Measurements from ENCODE around the gene LGALS7.
"Not testable (repeated sequence)": the region's sequence is repeated elsewhere in the genome, so short reads cannot be mapped to it uniquely, and the experiment has no call there.

LGALS7 gene

DNA sequence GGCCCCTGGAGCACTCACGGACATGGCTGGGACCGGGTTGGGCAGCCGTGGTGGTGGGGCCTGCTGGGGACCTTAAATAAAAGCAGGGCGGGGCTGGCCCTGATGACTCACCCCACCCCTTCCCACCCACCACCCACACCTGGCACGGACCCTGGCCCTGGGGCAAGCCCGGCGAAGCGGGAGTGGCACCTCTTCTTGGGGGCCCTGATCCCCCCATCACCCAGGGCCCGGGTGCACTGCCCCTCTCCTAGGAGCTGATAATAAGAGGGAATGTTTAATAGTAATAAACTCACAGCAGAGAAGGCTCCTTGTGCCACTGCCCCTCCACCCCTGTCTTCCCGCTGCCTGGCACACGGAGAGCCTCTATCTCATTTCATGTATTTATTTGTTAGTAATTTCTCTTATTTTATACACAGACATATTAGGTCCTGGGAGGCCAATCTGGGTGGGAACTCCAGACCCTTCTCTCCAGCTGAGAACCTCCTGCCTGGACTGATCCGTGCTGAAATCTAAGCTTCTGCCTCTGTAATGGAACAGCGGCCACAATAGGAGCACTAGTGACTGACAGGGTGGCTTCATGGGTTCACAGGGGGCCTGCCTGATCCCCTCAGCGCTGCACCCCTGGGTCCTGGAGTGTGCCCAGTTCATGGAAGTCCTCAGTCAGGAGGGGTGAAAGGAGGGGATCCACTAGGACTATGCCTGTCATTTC, at the start of gene LGALS7:
Gene LGALS7, minus strand, starts transcription at position 49 of the 709 bp plus-strand sequence. Its CDS starts 25 bp downstream, at position 24.
- no peak for DNase-seq (ENCODE audit: low read depth)

GRCh38 chr19:38821230-38821825, 48.0 kb upstream of the LGALS7 start:
- DNase-seq (ENCODE audit: low read depth) = not testable (repeated sequence)

DNA sequence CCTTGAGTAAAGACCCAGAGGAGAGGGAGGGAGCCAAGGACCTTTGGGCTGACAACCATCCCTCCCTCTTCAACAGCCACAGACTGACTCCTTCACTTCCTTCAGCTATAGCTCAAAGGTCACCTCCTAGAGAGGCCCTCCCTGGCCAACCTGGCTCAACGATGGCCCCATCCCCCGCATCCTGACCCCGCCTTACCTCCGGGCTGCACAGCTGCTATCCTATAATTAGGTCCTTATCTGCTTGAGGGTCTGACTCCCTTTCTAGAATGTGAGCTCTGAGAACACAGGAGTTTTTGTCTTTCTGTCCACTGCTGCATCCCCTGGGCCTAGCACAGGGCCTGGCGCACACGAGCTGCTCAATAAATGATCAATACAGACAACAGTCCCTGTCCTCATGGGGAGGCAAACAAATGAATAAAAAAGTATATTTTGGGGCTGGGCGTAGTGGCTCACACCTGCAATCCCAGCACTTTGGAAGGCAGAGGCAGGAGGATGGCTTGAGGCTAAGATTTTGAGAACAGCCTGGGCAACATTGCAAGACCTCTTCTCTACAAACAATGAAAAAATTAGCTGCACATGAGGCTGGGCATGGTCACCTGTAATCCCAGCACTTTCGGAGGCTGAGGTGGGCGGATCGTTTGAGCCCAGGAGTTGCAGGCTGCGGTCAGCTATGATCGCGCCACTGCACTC, 46.1 kb upstream of the LGALS7 start:
- no peak for DNase-seq (ENCODE audit: low read depth)

DNA sequence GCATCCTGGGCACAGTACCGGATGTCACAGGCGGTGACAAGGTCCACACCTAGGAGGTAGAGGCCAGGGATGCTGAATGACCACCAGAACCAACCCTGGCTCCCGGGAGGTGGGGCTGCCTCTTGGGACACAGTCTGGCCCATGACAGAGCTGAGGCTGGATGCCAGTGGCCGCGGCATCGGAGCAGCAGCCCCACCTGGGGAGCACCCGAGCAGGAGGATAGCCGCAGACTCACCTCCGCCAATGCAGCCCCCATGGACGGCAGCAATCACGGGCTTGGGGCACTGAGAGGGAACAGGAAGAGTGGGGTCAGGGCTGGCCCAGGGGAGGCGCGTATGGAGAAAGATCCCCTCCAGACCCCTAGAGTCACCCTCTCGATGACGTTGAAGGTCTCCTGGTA, 43.8 kb upstream of the LGALS7 start:
- DNase-seq (ENCODE audit: low read depth) = no peak

DNA sequence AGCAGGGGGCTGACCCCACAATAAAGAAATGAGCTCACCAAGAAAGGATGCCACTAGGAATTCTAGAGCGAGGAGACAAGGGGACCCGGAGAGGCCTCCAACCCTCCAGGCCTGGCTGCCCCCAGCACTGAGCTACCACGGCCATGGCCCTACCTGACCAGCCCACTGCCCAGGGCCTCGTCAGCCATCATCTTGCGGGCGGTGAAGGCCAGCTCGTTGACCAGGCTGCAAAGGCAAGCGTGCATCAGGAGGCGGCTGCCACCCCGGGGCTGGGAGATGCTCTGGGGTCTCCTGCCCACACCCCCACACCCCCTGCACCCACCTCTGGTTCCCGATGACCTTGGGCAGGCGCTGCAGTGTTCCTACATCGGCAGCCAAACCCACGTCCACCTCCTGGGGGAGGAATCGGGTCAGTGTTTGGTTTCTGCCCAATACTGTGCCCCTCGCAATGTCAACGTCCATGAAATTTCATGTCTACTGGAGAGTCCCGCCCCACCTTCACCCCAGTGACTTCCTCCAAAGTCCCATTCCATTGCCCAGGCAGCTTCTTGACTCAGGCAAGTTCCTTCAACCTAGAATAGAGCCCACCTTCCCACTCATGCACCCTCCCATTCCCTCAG, 42.9 kb upstream of the LGALS7 start:
- no peak for DNase-seq (ENCODE audit: low read depth)

- no peak for DNase-seq (ENCODE audit: low read depth)
Measured at GRCh38 chr19:38815059-38816001, 42.0 kb upstream of the LGALS7 start.

GRCh38 chr19:38813932-38814331, 40.6 kb upstream of the LGALS7 start:
- DNase-seq (ENCODE audit: low read depth) = not testable (repeated sequence)

DNA sequence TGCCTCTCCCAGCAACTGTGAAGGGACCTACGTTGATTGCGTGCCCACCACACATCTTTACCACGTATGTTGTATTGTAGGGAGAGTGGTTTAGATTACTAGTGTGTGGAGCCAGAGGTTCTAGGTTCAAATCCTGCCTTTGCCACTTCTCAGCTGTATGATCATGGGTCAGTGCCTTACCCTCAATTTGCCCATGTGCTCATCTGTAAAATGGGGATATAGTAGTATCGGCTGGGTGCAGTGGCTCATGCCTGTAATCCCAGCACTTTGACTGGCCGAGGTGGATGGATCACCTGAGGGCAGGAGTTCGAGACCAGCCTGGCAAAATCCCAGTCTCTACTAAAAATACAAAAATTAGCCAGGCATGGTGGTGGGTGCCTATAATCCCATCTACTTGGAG, 40.0 kb upstream of the LGALS7 start:
- DNase-seq (ENCODE audit: low read depth) = no peak

DNA sequence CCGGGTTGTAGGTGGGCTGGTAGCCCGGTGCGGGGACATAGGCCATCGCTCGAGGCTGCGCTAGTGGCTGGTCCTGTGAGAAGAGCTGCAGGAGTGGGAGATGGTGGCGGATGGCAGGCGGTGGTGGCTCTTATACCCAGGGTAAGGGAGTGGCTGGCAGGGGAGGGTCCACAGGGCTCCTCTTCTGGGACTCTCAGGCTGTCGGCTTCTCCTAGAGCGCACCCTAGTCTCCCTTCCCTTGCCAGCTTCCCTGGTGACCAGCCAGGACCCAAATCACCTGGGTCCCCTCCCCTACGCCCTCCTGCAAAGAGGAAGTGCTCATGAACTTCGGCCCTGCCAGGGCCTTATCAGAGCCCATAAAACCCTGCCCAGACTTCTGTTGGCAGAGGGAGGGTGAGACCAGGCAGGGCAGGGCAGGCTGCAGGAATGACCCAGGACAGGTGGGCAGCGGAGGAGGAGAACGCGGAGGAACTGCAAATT, 39.6 kb upstream of the LGALS7 start, which contains the start of gene LGALS4:
Gene LGALS4, minus strand, starts transcription at position 105 of the 480 bp plus-strand sequence. Its CDS starts 59 bp downstream, at position 46.
- DNase-seq (ENCODE audit: low read depth) = no peak

DNA sequence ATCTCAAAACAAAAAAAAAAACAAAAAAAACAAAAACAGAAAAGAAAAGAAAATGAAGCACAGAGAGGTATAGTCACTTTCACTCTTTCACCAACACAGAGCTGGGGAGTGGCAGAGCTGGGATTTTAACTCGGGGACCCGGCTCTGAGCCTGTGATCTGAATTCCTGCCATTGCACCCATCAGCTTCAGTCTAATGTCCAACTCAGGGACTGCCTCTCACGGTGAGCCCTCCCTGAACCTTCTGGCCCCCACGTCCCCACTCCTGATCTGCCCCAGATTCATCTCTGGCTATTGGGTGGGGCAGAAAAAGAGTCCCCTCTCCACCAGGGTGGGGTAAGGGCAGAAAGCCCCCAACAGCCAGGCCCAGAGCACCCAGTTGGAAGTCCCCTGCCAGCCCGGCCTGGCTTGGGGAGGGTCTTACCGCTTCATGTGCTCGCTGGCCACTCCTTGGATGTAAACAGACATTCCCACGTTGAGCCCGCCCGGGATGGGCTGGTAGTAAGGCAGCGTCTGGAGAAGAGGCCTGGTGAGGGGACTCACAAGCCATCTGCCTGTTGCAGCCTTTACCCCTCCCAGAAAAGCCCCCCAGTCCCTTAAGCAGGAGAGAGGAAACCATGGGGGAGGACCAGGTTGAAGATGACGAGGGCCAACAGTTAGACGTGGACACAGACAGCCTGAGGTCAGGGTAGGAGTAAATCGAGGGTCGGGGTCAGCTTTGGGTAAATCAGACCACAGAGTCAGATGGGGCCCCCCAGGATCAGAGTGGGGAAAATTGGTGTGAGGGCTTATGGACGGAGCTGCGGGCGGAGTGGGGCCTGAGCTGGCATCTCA, 38.9 kb upstream of the LGALS7 start:
- no peak for DNase-seq (ENCODE audit: low read depth)

- no peak for DNase-seq (ENCODE audit: low read depth)
Measured at GRCh38 chr19:38809592-38810252, 36.4 kb upstream of the LGALS7 start.

DNA sequence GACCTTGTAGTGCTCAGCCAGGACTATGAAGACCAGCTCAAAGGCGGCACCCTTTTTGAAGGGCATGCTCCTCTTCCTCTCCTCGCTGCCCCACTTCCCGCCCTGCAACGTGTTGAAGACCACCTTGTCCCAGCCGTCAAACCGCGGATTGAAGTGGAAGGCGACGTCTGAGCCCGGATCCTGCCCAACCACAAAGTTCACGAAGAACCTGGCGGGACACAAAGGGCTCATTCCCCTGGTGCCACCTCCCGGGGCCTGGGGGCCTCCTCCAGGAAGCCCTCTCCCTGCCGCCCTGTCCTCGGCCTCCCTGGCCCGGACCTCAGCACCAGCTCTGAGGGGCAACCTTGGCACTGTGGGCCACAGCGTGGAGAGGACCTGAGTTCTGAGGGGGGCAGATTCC, 35.4 kb upstream of the LGALS7 start:
- no peak for DNase-seq (ENCODE audit: low read depth)

DNA sequence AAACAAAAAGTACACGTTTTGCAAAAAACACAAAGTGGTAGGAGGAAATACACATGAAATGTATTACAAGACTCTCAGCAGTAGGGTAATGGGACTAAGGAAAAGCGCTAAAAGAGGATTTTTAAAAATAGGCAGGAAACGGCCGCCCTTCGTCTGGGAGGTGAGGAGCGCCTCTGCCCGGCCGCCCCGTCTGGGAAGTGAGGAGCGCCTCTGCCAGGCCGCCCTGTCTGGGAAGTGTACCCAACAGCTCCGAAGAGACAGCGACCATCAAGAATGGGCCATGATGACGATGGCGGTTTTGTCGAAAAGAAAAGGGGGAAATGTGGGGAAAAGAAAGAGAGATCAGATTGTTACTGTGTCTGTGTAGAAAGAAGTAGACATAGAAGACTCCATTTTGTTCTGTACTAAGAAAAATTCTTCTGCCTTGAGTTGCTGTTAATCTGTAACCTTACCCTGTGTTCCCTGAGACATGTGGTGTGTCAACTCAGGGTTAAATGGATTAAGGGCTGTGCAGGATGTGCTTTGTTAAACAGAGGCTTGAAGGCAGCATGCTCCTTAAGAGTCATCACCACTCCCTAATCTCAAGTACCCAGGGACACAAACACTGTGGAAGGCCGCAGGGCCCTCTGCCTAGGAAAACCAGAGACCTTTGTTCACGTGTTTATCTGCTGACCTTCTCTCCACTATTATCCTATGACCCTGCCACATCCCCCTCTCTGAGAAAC, 34.2 kb upstream of the LGALS7 start:
- not testable (repeated sequence) for DNase-seq (ENCODE audit: low read depth)

DNA sequence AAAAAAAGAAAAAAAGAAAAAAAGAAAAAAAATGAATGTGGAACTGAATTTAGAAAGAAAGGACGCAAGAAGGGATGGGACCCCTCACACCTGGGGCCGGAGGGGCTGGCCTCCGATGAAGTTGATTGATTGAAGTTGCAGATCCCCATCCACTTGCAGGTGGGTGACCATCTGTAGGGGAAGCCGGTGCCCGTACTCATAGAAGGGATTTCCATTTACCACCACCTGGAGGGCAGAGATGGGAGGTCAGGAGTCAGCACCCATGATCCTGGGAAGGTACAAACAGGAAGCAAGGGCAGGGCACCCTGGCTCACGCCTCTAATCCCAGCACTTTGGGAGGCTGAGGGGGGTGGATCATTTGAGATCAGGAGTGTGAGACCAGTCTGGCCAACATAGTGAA, 33.1 kb upstream of the LGALS7 start:
- no peak for DNase-seq (ENCODE audit: low read depth)

DNA sequence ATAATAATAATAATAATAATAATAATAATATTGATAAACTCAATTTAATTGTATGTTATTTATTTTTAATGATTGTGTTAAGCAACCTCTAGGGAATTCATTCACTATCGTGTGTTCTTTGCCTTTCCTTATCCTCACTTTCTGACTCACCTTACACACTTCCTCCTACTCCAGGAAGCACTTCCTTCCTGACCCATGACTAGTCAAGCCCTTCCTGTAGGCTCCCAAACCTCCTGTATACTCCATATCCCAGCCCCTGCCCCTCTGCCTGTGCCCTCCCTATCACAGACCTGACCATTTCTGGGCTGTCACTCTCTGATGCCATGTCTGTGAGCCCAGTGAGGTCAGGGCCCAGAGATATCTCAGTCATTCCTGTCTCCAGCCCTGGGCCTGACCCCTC, 31.9 kb upstream of the LGALS7 start:
- no peak for DNase-seq (ENCODE audit: low read depth)

DNA sequence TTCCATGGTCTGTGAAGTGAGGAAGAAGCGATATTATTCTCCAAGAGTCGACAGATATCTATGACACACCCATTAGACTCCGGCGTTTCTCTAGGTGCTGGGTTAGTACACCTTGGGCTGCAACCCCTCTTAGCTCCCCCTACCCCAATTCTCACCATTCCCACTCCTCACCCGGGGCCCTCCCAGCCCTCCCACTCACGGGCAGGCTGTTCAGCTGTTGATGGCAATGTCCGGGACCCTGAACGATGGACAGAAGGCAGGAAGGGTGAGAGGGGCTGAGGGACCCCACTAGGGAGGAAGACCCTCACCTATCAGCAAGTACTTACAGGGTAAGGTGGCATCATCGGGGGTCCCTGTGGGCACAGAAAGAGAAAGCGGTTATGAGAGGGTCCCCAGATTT, 30.2 kb upstream of the LGALS7 start:
- DNase-seq (ENCODE audit: low read depth) = no peak

GRCh38 chr19:38801359-38802095, 28.2 kb upstream of the LGALS7 start:
- no peak for DNase-seq (ENCODE audit: low read depth)

- no peak for DNase-seq (ENCODE audit: low read depth)
Measured at GRCh38 chr19:38800577-38801347, 27.4 kb upstream of the LGALS7 start.

Measured in GM04504 (cell line).